T-helper 17 cell (primary cell): ENCODE results near the gene PLD1. TPM values are rescaled to one million over a fixed set of nuclear protein-coding genes. Genes with fewer than 3 reads are reported as not detected.
A peak's percentile ranks its signal among the peaks of the same experiment; 100 is the strongest.

Experiments used
- ATAC-seq: fragments of 150-1000 bp; cut with Tn5 transposase; 2 replicates; pipeline ENCODE4 v1.10.0; 2021; ENCODE audit warnings: mild to moderate bottlenecking, moderate library complexity
- DNase-seq, 3 donors: peaks; one replicate each; pipeline versions ENCODE4 v3.0.0 to v3.0.0-alpha.2; 2020 to 2021
- H3K9me3 ChIP-seq: one replicate; pipeline ENCODE4 v1.7.0; 2013; ENCODE audit warnings: low read length, mild to moderate bottlenecking; ENCODE audit not compliant: control insufficient read depth, poor library complexity, severe bottlenecking
- H3K27ac Mint-ChIP-seq: one replicate; pipeline ENCODE4 v1.8.0; 2022; ENCODE audit warnings: mild to moderate bottlenecking, moderate library complexity, mixed read lengths
- H3K27me3 Mint-ChIP-seq: one replicate; pipeline ENCODE4 v1.8.0; 2022; ENCODE audit warnings: mixed read lengths
- H3K36me3 Mint-ChIP-seq: one replicate; pipeline ENCODE4 v1.8.0; 2022; ENCODE audit warnings: low read depth, mixed read lengths
- H3K4me1 Mint-ChIP-seq: one replicate; pipeline ENCODE4 v1.8.0; 2022; ENCODE audit warnings: mild to moderate bottlenecking, mixed read lengths
- H3K4me3 Mint-ChIP-seq: one replicate; pipeline ENCODE4 v1.8.0; 2022; ENCODE audit warnings: mild to moderate bottlenecking, moderate library complexity, mixed read lengths
- total RNA-seq, 4 donors: library from RNA in 2 of 4; stranded (reverse) in 2 of 4; gene quantifications; one replicate each; pipeline ENCODE4 v1.2.3 and lab custom pipeline; 2022 to 2026

PLD1 gene
- total RNA-seq, 2 donors from 2014 or later: 6.2 to 9.4 TPM

- no peaks in the 10 kb centered on the region for H3K36me3 Mint-ChIP-seq
- H3K27me3 Mint-ChIP-seq: peaks cover 7% of the 10 kb centered on the region
- H3K4me3 Mint-ChIP-seq: no peak overlapping the region
- no peak for ATAC-seq
- H3K27ac Mint-ChIP-seq: no peak overlapping the region
- H3K4me1 Mint-ChIP-seq: peaks cover 13% of the 10 kb centered on the region
- no peak for DNase-seq
- no peaks in the 10 kb centered on the region for H3K9me3 ChIP-seq
Measured at GRCh38 chr3:171832989-171833388, 22.7 kb upstream of the PLD1 start.

GRCh38 chr3:171831936-171832335, 21.7 kb upstream of the PLD1 start:
- H3K4me3 Mint-ChIP-seq: no peak overlapping the region
- H3K36me3 Mint-ChIP-seq: no peaks in the 10 kb centered on the region
- H3K27me3 Mint-ChIP-seq: peaks cover 4% of the 10 kb centered on the region
- DNase-seq (no peak), ATAC-seq (no peak)
- H3K9me3 ChIP-seq: no peaks in the 10 kb centered on the region
- H3K4me1 Mint-ChIP-seq: peaks cover 22% of the 10 kb centered on the region
- no peak overlapping the region for H3K27ac Mint-ChIP-seq

DNA sequence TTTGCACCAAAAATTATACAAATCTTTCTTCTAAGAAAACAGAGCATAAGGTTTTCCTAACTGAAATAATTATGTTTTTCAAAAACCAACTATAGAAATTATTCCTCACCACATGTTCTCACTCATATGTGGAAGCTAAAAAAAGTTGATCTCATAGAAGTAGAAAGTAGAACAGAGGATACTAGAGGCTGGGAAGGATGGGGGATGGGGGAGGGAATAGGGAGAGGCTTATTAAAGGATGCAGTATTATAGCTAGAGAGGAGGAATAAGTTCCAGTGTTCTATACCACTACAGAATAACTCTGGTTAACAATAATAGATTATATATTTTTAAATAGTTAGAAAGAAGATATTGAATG, 20.2 kb upstream of the PLD1 start:
- DNase-seq (no peak), ATAC-seq (no peak)
- Mint-ChIP-seq H3K36me3 (no peaks in the 10 kb centered on the region), H3K27me3 (peaks cover 4% of the 10 kb centered on the region), H3K4me1 (peaks cover 27% of the 10 kb centered on the region), H3K27ac (peak overlapping the region; percentile 97), H3K4me3 (no peak overlapping the region)
- no peaks in the 10 kb centered on the region for H3K9me3 ChIP-seq

DNA sequence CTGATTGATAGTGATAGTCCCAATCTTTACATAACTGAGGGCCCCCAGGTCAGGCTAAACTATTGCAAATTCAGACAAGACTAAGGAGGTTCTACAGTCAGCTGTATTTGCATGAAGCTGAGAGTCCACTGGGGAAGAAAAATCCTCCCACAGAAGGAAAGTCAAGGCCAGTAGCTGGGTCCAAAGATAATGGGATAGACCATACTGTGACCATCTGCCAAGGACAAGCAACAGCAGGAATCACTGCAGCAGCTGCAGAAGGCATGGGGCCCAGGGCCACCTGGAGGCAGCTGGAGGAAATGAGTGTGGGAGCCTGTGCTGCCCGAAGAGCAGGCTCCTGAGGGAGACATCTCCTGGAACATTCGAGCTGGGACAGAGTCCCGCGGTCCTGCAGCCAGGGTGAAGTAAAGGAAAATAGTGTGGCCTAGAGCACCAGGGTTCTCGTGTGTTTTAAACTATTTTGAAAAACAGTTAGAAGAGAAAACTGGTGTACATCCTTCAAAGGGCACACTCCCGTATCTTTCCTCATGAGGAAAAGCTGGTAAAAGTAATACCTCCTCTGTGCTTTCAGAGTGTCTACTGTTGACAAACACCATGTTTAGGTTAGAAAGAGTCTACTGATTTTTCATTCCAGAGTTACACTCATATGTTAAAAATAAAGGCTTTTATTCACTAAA, 19.7 kb upstream of the PLD1 start:
- DNase-seq (peak in 1 of 3 donors; percentile 9), ATAC-seq (no peak)
- Mint-ChIP-seq H3K27ac (peak overlapping the region; percentile 97), H3K4me1 (peaks cover 30% of the 10 kb centered on the region), H3K36me3 (no peaks in the 10 kb centered on the region), H3K27me3 (peaks cover 4% of the 10 kb centered on the region), H3K4me3 (no peak overlapping the region)
- H3K9me3 ChIP-seq: no peaks in the 10 kb centered on the region

- Mint-ChIP-seq H3K36me3 (no peaks in the 10 kb centered on the region), H3K4me3 (no peak overlapping the region), H3K27ac (peak overlapping the region; percentile 97), H3K4me1 (peaks cover 30% of the 10 kb centered on the region), H3K27me3 (peaks cover 4% of the 10 kb centered on the region)
- no peak for DNase-seq
- H3K9me3 ChIP-seq: no peaks in the 10 kb centered on the region
- ATAC-seq: peak; percentile 32
Measured at GRCh38 chr3:171828902-171829770, 18.9 kb upstream of the PLD1 start.

DNA sequence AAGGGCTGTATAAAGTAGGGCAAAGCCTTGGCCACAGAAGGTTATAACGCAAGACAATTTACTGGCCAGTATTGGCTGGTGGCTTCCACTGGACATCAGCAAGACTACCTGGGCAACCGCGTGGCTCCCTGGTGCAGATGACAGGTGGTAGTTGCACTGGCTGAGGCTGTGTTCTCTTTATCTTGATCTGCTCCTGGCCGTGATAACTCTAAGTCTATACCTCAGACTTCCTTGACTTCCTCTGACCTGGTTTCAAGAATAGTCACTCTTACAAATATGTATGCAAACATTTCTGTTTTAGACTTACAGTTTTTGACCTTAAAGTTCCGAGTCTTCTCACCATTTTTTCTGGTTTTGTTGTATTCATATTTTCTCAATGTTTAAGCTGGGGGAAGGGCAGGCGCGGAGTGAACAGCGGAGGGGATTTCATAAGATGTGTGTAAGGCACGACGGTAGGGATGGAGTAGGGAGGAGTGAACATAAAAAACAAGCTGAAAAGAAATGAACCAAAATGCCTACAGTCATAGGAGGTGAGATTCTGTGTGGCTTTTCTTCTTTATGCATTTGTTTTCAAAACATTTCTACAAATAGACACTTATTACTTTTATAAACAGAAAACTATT, 17.7 kb upstream of the PLD1 start:
- H3K9me3 ChIP-seq: no peaks in the 10 kb centered on the region
- DNase-seq (no peak), ATAC-seq (peak; percentile 91)
- Mint-ChIP-seq H3K27me3 (peaks cover 4% of the 10 kb centered on the region), H3K4me3 (peak overlapping the region; percentile 91), H3K27ac (peak overlapping the region; percentile 97), H3K36me3 (no peaks in the 10 kb centered on the region), H3K4me1 (peaks cover 30% of the 10 kb centered on the region)

DNA sequence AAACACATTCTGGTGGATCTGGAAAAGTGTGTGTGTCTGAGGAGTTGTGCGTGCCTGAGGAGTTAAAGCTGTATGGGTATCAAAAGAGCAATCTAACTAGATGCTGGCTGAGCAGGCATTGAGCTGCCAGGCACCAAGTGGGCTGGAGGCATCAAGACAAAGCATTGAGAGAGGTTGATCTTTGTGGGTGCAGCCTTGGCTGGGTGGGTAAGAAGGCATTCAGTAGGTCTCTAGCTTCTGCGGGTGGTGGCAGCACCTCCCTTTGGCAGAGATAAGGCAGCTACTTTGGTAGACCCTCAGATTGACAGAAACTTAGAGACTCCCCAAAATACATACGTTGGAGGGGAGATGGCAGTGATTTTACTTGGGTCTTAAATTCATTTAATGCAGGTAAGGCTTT, 17.1 kb upstream of the PLD1 start:
- Mint-ChIP-seq H3K4me3 (peak overlapping the region; percentile 91), H3K27me3 (peaks cover 1% of the 10 kb centered on the region), H3K4me1 (peaks cover 30% of the 10 kb centered on the region), H3K36me3 (no peaks in the 10 kb centered on the region), H3K27ac (peak overlapping the region; percentile 97)
- H3K9me3 ChIP-seq: no peaks in the 10 kb centered on the region
- ATAC-seq: peak; percentile 46
- DNase-seq: no peak

GRCh38 chr3:171825222-171825828, 15.0 kb upstream of the PLD1 start:
- peaks cover 38% of the 10 kb centered on the region for H3K4me1 Mint-ChIP-seq
- H3K27ac Mint-ChIP-seq: peak overlapping the region; percentile 27
- H3K4me3 Mint-ChIP-seq: no peak overlapping the region
- no peaks in the 10 kb centered on the region for H3K9me3 ChIP-seq
- no peak for DNase-seq
- H3K27me3 Mint-ChIP-seq: no peaks in the 10 kb centered on the region
- H3K36me3 Mint-ChIP-seq: no peaks in the 10 kb centered on the region
- ATAC-seq: no peak

GRCh38 chr3:171824824-171825221, 14.5 kb upstream of the PLD1 start:
- H3K9me3 ChIP-seq: no peaks in the 10 kb centered on the region
- no peak for DNase-seq
- H3K27me3 Mint-ChIP-seq: no peaks in the 10 kb centered on the region
- H3K27ac Mint-ChIP-seq: peak overlapping the region; percentile 27
- no peak for ATAC-seq
- no peaks in the 10 kb centered on the region for H3K36me3 Mint-ChIP-seq
- H3K4me1 Mint-ChIP-seq: peaks cover 38% of the 10 kb centered on the region
- H3K4me3 Mint-ChIP-seq: no peak overlapping the region

DNA sequence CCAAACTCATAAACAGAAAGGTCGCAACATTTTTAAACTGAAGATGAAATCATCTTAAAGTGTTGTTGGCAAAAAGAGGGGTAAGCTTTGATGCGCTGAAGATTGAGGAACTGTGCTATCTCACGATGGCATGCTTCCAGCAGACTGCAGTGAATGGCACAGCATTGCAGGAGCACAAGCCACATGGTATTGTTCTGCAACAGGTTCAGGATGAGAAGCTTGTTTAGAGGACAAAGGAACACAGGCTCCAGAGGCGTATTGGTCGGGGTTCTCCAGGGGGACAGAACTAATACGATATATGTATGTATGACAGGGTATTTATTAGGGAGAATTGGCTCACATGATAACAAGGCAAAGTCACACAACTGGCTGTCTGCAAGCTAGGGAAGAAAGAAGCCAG, 13.8 kb upstream of the PLD1 start:
- no peak for ATAC-seq
- no peaks in the 10 kb centered on the region for H3K9me3 ChIP-seq
- Mint-ChIP-seq H3K27me3 (no peaks in the 10 kb centered on the region), H3K4me1 (peaks cover 33% of the 10 kb centered on the region), H3K36me3 (no peaks in the 10 kb centered on the region), H3K4me3 (no peak overlapping the region), H3K27ac (no peak overlapping the region)
- no peak for DNase-seq

DNA sequence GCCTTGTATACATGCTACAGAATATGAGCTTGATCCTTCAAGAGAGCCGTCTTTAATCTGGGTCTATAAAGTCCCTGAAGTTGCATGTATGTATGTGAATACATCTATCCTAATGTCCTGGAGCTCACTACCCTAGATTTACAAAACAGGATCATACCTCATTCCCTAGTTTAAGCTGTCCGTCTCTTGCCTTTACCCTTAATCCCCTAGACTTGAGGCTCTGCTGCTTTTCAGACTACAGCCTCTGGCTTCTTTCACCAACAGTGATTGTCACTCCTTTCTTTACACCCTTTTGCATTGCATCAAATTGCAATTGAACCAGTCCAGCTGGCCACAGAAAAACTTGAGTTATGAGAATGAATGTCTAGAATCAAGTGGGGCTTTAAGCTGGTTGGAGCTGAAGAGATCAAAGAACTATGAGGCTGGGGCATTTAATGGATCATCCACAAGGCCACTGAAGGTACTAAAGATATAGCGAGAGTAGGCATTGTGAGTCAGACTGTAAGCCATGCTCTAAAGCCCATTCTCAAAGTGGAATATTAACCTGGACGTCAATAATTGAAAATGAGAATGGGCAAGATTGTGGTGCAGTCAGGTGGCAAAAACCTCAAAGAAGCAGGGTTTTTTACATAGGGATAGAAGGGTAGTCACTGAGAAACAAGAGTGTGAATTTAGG, 12.3 kb upstream of the PLD1 start:
- no peak for ATAC-seq
- no peak overlapping the region for H3K4me3 Mint-ChIP-seq
- peaks cover 22% of the 10 kb centered on the region for H3K4me1 Mint-ChIP-seq
- no peaks in the 10 kb centered on the region for H3K27me3 Mint-ChIP-seq
- DNase-seq: no peak
- no peaks in the 10 kb centered on the region for H3K36me3 Mint-ChIP-seq
- no peaks in the 10 kb centered on the region for H3K9me3 ChIP-seq
- no peak overlapping the region for H3K27ac Mint-ChIP-seq

DNA sequence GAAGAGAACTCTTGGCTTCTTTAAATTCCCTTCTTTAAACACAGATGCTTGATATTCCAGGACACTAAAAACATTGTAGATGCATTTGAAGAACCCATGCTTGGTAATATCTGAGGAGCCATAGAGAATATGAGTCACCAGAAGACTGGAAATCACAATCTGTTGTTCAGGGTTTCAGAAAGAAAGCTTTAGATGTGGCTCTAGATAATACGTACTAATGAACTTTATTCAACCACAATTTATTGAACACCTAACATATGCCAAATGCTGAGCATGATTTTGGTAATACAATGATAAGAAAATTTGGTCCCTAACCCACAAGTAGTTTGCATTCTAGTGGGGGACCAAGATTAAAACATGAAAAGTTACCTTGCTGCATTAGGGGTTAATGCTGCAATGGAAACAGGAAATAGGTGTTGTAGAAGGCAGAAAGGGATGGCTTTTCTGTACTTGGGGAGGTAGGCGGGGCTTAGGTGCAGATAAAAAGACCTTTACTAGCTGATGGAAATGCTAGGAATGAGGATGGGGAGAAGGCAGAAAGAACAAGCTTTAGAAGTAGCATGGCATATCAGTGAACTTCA, 11.6 kb upstream of the PLD1 start:
- Mint-ChIP-seq H3K36me3 (no peaks in the 10 kb centered on the region), H3K27ac (peak overlapping the region; percentile 22), H3K4me1 (peaks cover 17% of the 10 kb centered on the region), H3K4me3 (no peak overlapping the region), H3K27me3 (no peaks in the 10 kb centered on the region)
- DNase-seq (no peak), ATAC-seq (no peak)
- no peaks in the 10 kb centered on the region for H3K9me3 ChIP-seq
